ENCODE data around the gene PIAS3. TPM values are rescaled to one million over a fixed set of nuclear protein-coding genes. Genes with fewer than 3 reads are reported as not detected.

PIAS3 gene
- total and polyA plus RNA-seq, 10 donors = 10.1 to 29.5 (median 20.6) TPM

GRCh38 chr1:145806408-145806807, 52.5 kb downstream of the PIAS3 start:
- no peak for DNase-seq
- H3K4me3 ChIP-seq = no peak overlapping the region
- no peaks in the 10 kb centered on the region for H3K27me3 ChIP-seq (replicated peaks in 1 of 7)
- no peak overlapping the region for H3K27ac ChIP-seq
- peaks cover 0 to 10% (median 0%) of the 10 kb centered on the region in 6 donors for H3K36me3 ChIP-seq
- intact Hi-C loops (cut with DNase I; ENCODE audit: low total_unique reads) = no loop called here
- TF ChIP-seq POLR2AphosphoS5 (IDR thresholded peaks at IDR 0.05) (no peak), POLR2A (IDR thresholded peaks at IDR 0.05) (no peak), CTCF (IDR thresholded peaks at IDR 0.05 in 8 of 11, conservative IDR thresholded peaks at IDR 0.05 in 3 of 11) (no peak)
- H3K4me1 ChIP-seq = peaks cover 0 to 45% (median 11%) of the 10 kb centered on the region in 6 donors
- no peaks in the 10 kb centered on the region for H3K9me3 ChIP-seq
- WGBS, 5 donors = 94 to 99% (median 97%) methylated on average over 4 of the region's 4 CpGs

- DNase-seq = no peak
- Histone ChIP-seq H3K4me3 (no peak overlapping the region), H3K9me3 (no peaks in the 10 kb centered on the region), H3K36me3 (peaks cover 0 to 10% (median 0%) of the 10 kb centered on the region in 6 donors), H3K4me1 (peaks cover 0 to 45% (median 11%) of the 10 kb centered on the region in 6 donors), H3K27ac (no peak overlapping the region), H3K27me3 (replicated peaks in 1 of 7) (no peaks in the 10 kb centered on the region)
- no peak for TF ChIP-seq POLR2A (IDR thresholded peaks at IDR 0.05)
- no peak for TF ChIP-seq POLR2AphosphoS5 (IDR thresholded peaks at IDR 0.05)
- TF ChIP-seq CTCF (IDR thresholded peaks at IDR 0.05 in 8 of 11, conservative IDR thresholded peaks at IDR 0.05 in 3 of 11) = no peak
- WGBS, 5 donors = 81 to 97% (median 83%) methylated on average over 1 of the region's 1 CpG
- intact Hi-C loops (cut with DNase I; ENCODE audit: low total_unique reads) = no loop called here
Measured at GRCh38 chr1:145805057-145805456, 53.8 kb downstream of the PIAS3 start.

- no peak for TF ChIP-seq POLR2A (IDR thresholded peaks at IDR 0.05)
- no peak for TF ChIP-seq CTCF (IDR thresholded peaks at IDR 0.05 in 8 of 11, conservative IDR thresholded peaks at IDR 0.05 in 3 of 11)
- no peak for TF ChIP-seq POLR2AphosphoS5 (IDR thresholded peaks at IDR 0.05)
- Histone ChIP-seq H3K4me3 (no peak overlapping the region), H3K9me3 (no peaks in the 10 kb centered on the region), H3K27ac (no peak overlapping the region), H3K4me1 (peaks cover 0 to 45% (median 11%) of the 10 kb centered on the region in 6 donors), H3K27me3 (replicated peaks in 1 of 7) (no peaks in the 10 kb centered on the region), H3K36me3 (peaks cover 0 to 14% (median 0%) of the 10 kb centered on the region in 6 donors)
- no peak for DNase-seq
- WGBS, 5 donors = 39 to 64% (median 60%) methylated on average over 3 of the region's 3 CpGs
- intact Hi-C loops (cut with DNase I; ENCODE audit: low total_unique reads) = no loop called here
Measured at GRCh38 chr1:145804235-145805045, 54.4 kb downstream of the PIAS3 start.

- 75 to 87% (median 78%) methylated on average over 2 of the region's 2 CpGs for WGBS, 5 donors
- peaks cover 0 to 27% (median 7%) of the 10 kb centered on the region in 6 donors for H3K4me1 ChIP-seq
- DNase-seq = no peak
- no peak overlapping the region for H3K4me3 ChIP-seq
- H3K27ac ChIP-seq = no peak overlapping the region
- intact Hi-C loops (cut with DNase I; ENCODE audit: low total_unique reads) = no loop called here
- no peaks in the 10 kb centered on the region for H3K27me3 ChIP-seq (replicated peaks in 1 of 7)
- H3K36me3 ChIP-seq = peaks cover 0 to 25% (median 0%) of the 10 kb centered on the region in 6 donors
- no peak for TF ChIP-seq CTCF (IDR thresholded peaks at IDR 0.05 in 8 of 11, conservative IDR thresholded peaks at IDR 0.05 in 3 of 11)
- TF ChIP-seq POLR2AphosphoS5 (IDR thresholded peaks at IDR 0.05) = no peak
- peaks cover 8 to 41% (median 35%) of the 10 kb centered on the region in 8 donors for H3K9me3 ChIP-seq
Measured at GRCh38 chr1:145799806-145800205, 59.1 kb downstream of the PIAS3 start.
